ENCODE data around the gene SPRR1B.
"Not testable (repeated sequence)": the region's sequence is repeated elsewhere in the genome, so short reads cannot be mapped to it uniquely, and the experiment has no call there.

The SPRR1B gene

DNA sequence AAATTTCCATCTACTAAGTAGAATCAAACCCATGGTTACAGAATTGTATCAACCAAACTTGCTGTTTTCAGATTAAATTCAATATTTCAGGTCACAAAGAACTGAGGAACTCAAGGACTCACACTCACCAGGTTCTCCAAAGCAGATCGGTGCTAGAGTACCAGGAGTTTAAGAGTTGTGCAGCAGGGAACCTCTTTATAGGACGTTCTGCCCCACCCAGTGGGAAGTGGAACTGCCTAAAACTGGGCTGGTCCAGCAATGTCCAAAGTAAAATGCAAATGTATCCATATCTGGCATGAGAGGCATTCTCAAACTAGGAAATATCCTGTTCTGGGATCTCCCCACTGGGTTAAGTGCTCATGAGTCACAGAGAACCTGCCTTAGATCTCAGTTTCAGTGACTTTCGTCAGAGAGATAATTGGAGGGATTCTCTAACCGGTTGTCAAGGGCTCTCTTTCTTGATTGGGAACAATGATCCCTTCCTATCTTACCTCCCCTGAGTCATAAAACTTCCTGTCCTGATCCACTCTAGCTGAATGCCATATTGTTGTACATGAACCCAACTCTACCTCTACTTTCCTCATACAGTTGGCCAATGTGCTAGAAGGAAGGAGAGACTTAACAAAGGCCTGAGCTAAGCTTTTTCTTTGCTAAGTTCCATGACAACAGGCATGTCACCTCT lies 10.1 kb downstream of the SPRR1B start, which contains the start of gene SPRR2D:
Gene SPRR2D, minus strand, starts transcription at position 171 of the 682 bp plus-strand sequence. CDS start 774 bp downstream, outside the sequence.
- no peak for DNase-seq (ENCODE audit: low read depth)

DNA sequence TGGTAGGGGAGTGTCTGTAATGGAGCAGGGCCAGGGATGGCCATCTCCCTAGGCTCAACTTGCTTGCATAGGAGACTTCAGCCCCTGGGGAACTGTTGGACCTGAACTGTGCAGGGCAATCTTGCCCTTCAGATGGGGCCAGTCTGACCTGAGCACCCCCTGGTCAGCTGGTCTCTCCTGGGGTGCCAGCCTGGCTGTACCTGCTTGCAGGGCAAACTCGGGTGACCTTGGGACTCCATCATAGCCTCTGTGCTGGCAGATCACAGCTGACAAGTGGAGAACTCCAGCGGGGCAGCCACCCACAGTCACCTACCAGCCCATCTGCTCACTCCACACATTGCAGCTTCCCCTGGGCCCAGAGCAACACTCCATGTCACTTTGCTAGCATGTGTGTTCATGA lies 18.2 kb downstream of the SPRR1B start:
- no peak for DNase-seq (ENCODE audit: low read depth)

GRCh38 chr1:153056111-153056510 lies 25.1 kb downstream of the SPRR1B start:
- not testable (repeated sequence) for DNase-seq (ENCODE audit: low read depth)

- DNase-seq (ENCODE audit: low read depth), result no peak
Observed at GRCh38 chr1:153057375-153057774, 26.4 kb downstream of the SPRR1B start, which contains the start of gene SPRR2A. TSS of gene SPRR2A (minus strand) at chr1:153057512. CDS start at chr1:153056735, 777 bp downstream.

- DNase-seq (ENCODE audit: low read depth), result no peak
Observed at GRCh38 chr1:153058154-153058553, 27.2 kb downstream of the SPRR1B start.

DNA sequence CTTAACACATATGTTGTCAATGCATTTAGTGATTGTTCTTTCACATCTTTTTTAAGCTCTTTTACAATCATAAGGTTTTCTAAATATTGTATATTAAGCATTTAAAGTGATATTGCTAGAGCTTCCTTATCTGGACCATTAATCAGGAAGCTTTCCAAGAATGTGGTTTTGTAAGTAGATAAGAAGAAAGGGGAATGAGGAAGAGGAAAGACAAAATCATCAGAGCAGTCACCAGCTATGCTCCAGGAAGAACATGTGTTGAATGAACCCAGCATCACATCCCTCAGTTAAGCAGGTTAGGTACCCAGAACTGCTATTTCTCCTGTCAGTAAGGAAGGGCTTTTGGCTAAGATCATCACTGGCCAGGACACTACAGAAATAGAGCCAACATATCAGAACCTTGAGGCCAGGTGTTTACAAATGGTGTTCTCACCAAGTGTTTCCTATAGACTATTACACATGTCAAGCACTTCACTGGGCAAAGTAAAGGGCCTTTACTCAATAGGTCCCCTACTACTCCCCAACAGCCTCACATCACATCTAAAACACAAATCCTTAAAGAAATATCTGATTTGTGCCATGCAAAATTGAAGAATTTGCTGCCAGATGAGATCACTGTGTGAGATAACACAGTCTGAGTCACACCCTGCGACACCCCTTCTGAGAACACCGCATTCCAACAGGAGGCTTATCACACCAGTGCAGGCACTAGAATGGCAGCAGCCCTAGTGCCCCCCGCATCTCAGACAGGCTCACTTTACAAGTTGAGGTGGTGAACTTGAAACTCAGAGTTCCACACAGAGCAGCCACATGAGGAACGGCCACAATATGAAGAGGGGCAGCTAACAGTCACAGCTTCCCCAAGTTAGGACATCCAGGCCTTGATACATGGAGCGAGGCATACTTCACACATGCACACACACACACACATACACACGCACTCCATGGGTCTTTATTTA lies 28.1 kb downstream of the SPRR1B start:
- no peak for DNase-seq (ENCODE audit: low read depth)

GRCh38 chr1:153070243-153070642 lies 39.2 kb downstream of the SPRR1B start:
- DNase-seq (ENCODE audit: low read depth), result no peak

DNA sequence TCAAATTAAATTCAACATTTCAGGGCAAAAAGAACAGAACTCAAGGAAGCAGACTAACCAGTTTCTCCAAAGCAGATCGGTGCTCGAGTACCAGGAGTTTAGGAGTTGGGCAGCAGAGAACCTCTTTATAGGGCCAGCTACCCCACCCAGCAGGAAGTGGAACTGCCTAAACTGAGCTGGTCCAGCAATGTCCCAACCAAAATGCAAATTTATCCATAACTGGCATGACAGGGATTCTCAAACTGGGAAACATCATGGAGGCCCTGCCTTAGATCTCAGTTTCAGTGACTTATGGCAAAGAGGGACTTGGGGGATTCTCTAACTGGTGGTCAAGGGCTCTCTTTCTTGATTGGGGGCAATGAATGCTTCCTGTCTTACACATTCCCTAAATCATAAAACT lies 40.5 kb downstream of the SPRR1B start, which contains the start of gene SPRR2B:
Gene SPRR2B, minus strand, starts transcription at position 101 of the 400 bp plus-strand sequence. CDS start 772 bp downstream, outside the sequence.
- DNase-seq (ENCODE audit: low read depth), result no peak

- DNase-seq (ENCODE audit: low read depth), result no peak
Observed at GRCh38 chr1:153072806-153073726, 42.1 kb downstream of the SPRR1B start.

DNA sequence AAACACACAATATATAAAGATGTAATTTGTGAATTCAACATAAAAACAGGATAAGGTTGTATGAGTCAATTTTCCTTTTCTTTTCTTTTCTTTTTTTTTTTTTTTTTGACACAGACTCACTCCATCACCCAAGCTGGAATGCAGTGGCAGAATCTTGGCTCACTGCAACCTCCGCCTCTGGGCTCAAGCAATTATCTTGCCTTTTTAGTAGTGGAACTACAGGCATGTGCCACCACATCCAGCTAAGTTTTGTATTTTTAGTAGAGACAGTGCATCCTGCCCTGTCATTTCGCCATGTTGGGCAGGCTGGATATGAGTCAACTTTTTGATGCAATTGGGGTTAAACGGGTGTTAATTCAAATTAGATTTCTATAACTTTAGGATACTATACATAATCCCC lies 50.7 kb downstream of the SPRR1B start:
- DNase-seq (ENCODE audit: low read depth), result no peak

All from HS-27A (cell line).